Mesothelial cell of epicardium (in vitro differentiated cells): ENCODE results near the gene DNAH8. TPM values are rescaled to one million over a fixed set of nuclear protein-coding genes. Genes with fewer than 3 reads are reported as not detected.

Source experiments
- DNase-seq, 2 experiments: peaks; one replicate each; pipeline ENCODE4 v3.0.0; 2021; ENCODE audit warnings: low spot score in 2 of 2; ENCODE audit not compliant: unreplicated experiment in 2 of 2
- H3K27ac Mint-ChIP-seq: 2 replicates; pipeline ENCODE4 v1.8.0; 2021; ENCODE audit warnings: mixed read lengths
- H3K27me3 Mint-ChIP-seq: 2 replicates; pipeline ENCODE4 v1.8.0; 2021; ENCODE audit warnings: low read depth, mixed read lengths
- H3K36me3 Mint-ChIP-seq: 2 replicates; pipeline ENCODE4 v1.8.0; 2021; ENCODE audit warnings: mixed read lengths
- H3K4me1 Mint-ChIP-seq: 2 replicates; pipeline ENCODE4 v1.8.0; 2021; ENCODE audit warnings: mixed read lengths
- H3K4me3 Mint-ChIP-seq: 2 replicates; pipeline ENCODE4 v1.8.0; 2021; ENCODE audit warnings: mild to moderate bottlenecking, moderate library complexity, mixed read lengths
- H3K9me3 Mint-ChIP-seq: 2 replicates; pipeline ENCODE4 v1.8.0; 2021; ENCODE audit warnings: mixed read lengths
- total RNA-seq: library from RNA; stranded (reverse); gene quantifications from 3 replicates; pipeline ENCODE4 v1.2.1, GENCODE V29; 2021
- TF ChIP-seq, protein P1 (sequence below): fragments of 200-600 bp; sonication (generic); IDR thresholded peaks from one replicate; pipeline ENCODE4 v1.5.0; 2021; ENCODE audit warnings: antibody characterized with exemption; ENCODE audit not compliant: unreplicated experiment

Gene DNAH8
- total RNA-seq, 1 donor from 2014 or later: 0.25 TPM

DNA sequence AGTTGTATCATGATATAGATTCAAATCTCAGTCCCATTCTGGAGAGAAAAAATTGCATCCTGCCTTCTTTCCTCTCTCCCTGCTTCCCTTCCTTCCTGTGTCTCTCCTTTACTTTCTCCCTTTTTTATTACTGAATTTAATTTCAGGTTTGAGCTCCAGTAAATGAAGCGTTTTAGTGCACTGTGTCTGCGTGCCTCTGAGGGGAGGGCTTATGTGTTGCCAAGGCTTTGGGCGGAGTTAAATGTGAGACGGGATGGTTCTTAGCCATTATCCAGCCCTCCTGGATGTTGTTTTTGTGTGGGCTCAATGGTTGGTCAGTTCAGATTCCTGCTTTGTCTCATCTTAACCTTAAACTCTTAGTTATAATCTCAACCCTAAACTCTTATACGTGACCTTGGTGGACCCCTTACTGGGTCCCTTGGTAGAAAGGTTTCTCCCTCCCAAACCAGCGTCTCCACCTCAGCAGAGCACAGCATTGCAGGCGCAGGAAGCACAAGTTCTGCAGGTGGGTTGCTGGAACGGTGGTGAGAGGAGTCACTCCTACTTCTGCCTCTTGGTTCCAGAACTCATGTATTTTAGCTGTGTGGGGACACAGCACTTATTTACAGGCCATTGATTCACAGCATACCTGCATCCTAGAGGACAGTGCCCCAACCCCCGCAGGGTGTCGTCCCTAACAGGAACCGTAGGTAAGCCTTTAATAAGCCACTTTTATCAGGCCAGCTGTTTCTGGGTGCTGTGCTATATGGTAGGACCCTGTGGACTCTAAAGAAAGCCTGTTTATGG lies 68.5 kb downstream of the DNAH8 start:
- Mint-ChIP-seq H3K27me3 (peaks cover 2% of the 10 kb centered on the region), H3K27ac (no peak overlapping the region), H3K9me3 (no peaks in the 10 kb centered on the region), H3K36me3 (no peaks in the 10 kb centered on the region), H3K4me1 (peaks cover 28% of the 10 kb centered on the region), H3K4me3 (no peak overlapping the region)
- TF ChIP-seq, protein P1, sequence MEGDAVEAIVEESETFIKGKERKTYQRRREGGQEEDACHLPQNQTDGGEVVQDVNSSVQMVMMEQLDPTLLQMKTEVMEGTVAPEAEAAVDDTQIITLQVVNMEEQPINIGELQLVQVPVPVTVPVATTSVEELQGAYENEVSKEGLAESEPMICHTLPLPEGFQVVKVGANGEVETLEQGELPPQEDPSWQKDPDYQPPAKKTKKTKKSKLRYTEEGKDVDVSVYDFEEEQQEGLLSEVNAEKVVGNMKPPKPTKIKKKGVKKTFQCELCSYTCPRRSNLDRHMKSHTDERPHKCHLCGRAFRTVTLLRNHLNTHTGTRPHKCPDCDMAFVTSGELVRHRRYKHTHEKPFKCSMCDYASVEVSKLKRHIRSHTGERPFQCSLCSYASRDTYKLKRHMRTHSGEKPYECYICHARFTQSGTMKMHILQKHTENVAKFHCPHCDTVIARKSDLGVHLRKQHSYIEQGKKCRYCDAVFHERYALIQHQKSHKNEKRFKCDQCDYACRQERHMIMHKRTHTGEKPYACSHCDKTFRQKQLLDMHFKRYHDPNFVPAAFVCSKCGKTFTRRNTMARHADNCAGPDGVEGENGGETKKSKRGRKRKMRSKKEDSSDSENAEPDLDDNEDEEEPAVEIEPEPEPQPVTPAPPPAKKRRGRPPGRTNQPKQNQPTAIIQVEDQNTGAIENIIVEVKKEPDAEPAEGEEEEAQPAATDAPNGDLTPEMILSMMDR: no peak
- DNase-seq: no peak

DNA sequence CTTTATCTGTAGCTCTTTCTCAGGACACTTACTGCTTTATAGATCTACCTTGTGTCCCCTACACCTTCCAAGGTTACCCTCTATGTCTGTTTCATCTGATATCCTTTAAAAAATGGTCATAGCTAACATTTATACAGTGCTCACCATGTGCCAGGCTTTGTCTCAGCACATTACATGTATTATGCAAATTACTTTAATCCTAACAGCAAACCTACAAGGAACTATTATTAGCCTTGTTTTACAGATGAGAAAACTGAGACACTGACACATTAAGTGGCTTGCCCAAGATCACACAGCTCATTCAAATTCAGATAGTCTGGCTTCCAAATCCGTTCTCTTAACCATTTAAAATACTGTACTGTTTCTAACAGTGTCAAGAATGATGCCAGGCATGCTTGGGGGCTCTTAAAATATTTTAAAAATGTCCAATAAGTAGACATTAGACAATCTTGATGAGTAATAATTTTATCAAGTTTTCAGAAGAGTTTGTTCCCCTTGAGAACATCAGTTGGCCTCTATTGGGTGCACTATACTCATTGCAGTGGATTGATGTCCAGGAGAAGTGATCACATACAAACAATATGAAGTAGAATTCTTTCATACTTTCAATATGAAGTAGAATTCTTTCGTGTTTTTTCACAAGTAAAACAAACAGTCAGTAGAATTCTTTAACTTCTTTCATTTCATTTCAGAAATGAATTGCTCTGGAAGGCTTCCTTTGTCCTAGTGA lies 69.6 kb downstream of the DNAH8 start:
- no peak overlapping the region for H3K4me3 Mint-ChIP-seq
- H3K27me3 Mint-ChIP-seq: peaks cover 2% of the 10 kb centered on the region
- no peak overlapping the region for H3K27ac Mint-ChIP-seq
- no peak for DNase-seq
- H3K9me3 Mint-ChIP-seq: no peaks in the 10 kb centered on the region
- no peaks in the 10 kb centered on the region for H3K36me3 Mint-ChIP-seq
- H3K4me1 Mint-ChIP-seq: peaks cover 34% of the 10 kb centered on the region
- TF ChIP-seq, protein P1: no peak

DNA sequence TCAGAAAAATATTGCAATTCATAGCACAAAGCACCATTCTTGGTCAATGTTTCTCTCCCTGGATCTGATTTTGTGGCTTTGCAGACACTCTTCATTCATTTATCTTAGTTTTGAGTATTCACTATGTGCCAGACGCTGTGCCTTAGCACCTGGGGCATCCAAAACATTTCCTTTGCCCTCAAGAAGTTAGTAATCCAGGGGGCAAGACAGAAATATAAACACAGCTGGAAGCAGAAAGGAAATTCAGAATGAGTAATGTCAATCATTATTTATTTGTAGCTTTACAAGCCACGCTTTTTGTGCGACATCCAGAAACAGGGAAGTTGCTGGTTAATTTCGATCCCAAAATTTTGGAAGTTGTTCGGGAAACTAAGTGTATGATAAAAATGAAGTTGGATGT lies 71.4 kb downstream of the DNAH8 start:
- peaks cover 36% of the 10 kb centered on the region for H3K4me1 Mint-ChIP-seq
- H3K27ac Mint-ChIP-seq: no peak overlapping the region
- TF ChIP-seq, protein P1: no peak
- H3K27me3 Mint-ChIP-seq: peaks cover 2% of the 10 kb centered on the region
- no peak overlapping the region for H3K4me3 Mint-ChIP-seq
- no peak for DNase-seq
- H3K9me3 Mint-ChIP-seq: no peaks in the 10 kb centered on the region
- no peaks in the 10 kb centered on the region for H3K36me3 Mint-ChIP-seq

DNA sequence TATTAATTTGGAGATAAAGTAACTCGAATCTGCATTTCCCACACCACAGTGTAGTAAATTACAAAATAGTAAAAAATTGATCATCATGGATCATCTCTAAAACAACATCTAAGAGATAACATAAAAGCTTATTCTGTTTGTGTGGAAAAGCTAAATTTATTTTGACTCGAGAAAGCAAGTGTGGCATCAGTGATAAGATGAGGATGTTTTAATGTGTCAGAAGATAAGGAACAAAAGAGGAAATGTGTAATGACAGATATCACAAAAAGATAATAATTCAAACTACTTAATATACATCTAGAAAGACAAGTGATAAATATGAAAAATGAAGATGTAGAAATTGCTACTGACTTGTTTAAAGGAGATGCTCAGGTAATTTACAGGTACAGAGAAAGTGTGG lies 74.1 kb downstream of the DNAH8 start:
- Mint-ChIP-seq H3K4me1 (peaks cover 34% of the 10 kb centered on the region), H3K36me3 (no peaks in the 10 kb centered on the region), H3K4me3 (no peak overlapping the region), H3K27me3 (peaks cover 2% of the 10 kb centered on the region), H3K27ac (no peak overlapping the region), H3K9me3 (no peaks in the 10 kb centered on the region)
- TF ChIP-seq, protein P1: no peak
- no peak for DNase-seq

DNA sequence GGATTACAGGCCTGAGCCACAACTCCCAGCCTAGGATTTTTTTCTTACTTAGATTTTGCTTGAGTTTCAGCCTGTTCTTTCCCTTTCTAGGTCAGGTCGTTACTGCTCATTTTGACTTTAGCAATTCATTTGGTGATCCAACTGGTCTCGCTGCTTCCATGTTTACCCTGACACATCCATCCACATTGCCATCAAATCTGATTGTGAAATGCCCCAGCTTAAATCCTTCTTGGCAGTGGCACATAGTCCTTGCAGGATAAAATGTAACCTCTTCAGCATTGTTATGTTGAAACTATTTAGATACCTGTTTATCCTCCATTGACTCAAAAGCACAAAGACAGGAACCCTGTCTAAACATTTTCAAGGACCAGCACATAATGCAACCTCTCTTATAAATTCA lies 77.2 kb downstream of the DNAH8 start:
- Mint-ChIP-seq H3K27ac (no peak overlapping the region), H3K27me3 (no peaks in the 10 kb centered on the region), H3K36me3 (no peaks in the 10 kb centered on the region), H3K4me1 (peaks cover 38% of the 10 kb centered on the region), H3K9me3 (no peaks in the 10 kb centered on the region), H3K4me3 (no peak overlapping the region)
- no peak for DNase-seq
- TF ChIP-seq, protein P1: no peak
